K562 (cell line): Measurements from ENCODE around the gene AK2. TPM values are rescaled to one million over a fixed set of nuclear protein-coding genes. Genes with fewer than 3 reads are reported as not detected.

Experiments used
- CHCHD3 ChIP-seq: fragments of 250-450 bp; sonication (Bioruptor Pico); IDR thresholded peaks from 2 replicates; pipeline ENCODE4 v2.1.2; 2022; ENCODE audit warnings: mild to moderate bottlenecking
- CHD7 ChIP-seq: fragments of 200-600 bp; sonication (generic); IDR thresholded peaks from one replicate; pipeline ENCODE4 v1.6.1; 2012; ENCODE audit warnings: mild to moderate bottlenecking, low read depth, low read length, inconsistent platforms
- CTCFL ChIP-seq: IDR thresholded peaks from 2 replicates; pipeline ENCODE4 v1.6.1; 2011; ENCODE audit warnings: borderline replicate concordance, low read depth, mild to moderate bottlenecking, moderate library complexity, low read length; ENCODE audit not compliant: insufficient read depth, poor library complexity, severe bottlenecking
- HES1 ChIP-seq: fragments of 450-650 bp; IDR thresholded peaks from 2 replicates; pipeline ENCODE4 v1.6.1; 2016; ENCODE audit warnings: low read depth, mild to moderate bottlenecking, moderate library complexity
- HMG20A ChIP-seq: fragments of 450-650 bp; formaldehyde crosslinking; conservative IDR thresholded peaks from 2 replicates; pipeline ENCODE4 v1.4.0; 2020; ENCODE audit warnings: mild to moderate bottlenecking, mixed read lengths
- ILK ChIP-seq: fragments of 450-650 bp; IDR thresholded peaks from 2 replicates; pipeline ENCODE4 v1.6.1; 2016; ENCODE audit warnings: missing genetic modification characterization, low read depth, mild to moderate bottlenecking, missing compliant biosample characterization, moderate library complexity, borderline replicate concordance
- KAT7 ChIP-seq: sonication (generic); formaldehyde crosslinking; IDR thresholded peaks from 2 replicates; pipeline ENCODE4 v1.8.0; 2022; ENCODE audit warnings: missing genetic modification reagents, mild to moderate bottlenecking, borderline replicate concordance
- RAD51 ChIP-seq: fragments of 450-650 bp; IDR thresholded peaks from 2 replicates; pipeline ENCODE4 v1.7.1; 2016; ENCODE audit warnings: low read depth, mild to moderate bottlenecking, borderline replicate concordance
- ZNF740 ChIP-seq, 3 experiments: fragments of 200-800 bp in 1 of 3; sonication (Bioruptor generic) in 1 of 3; sonication (generic) in 1 of 3; formaldehyde crosslinking in 1 of 3; IDR thresholded peaks; 2 replicates each; pipeline versions ENCODE4 v1.6.1 to v1.8.0; 2016 to 2022; ENCODE audit warnings: mild to moderate bottlenecking in 2 of 3, missing compliant biosample characterization in 2 of 3, missing genetic modification characterization in 2 of 3, missing genetic modification reagents in 1 of 3
- polyA plus RNA-seq, 8 experiments: library from polyadenylated mRNA; depleted of rRNA in 4 of 8; stranded (reverse) in 5 of 8; unstranded in 3 of 8; fragments of >200 nt; fragmentation: Nextera tagmentation in 2 of 8; fragmentation: Illumina TruSeq in 1 of 8; extraction: Ambion mirVana in 2 of 8; extraction: Trizol in 1 of 8; gene quantifications; 2 replicates each; pipeline versions ENCODE4 v1.2.1 to v1.2.3, GENCODE V29; 2011 to 2014; ENCODE audit warnings: inconsistent platforms in 1 of 8, missing spikeins in 1 of 8
- total RNA-seq, 7 experiments: library from RNA; depleted of rRNA in 6 of 7; stranded (reverse); fragments of >200 nt in 6 of 7; fragmentation: Illumina TruSeq in 2 of 7; extraction: Trizol in 2 of 7; gene quantifications; 2 replicates each; pipeline versions ENCODE4 v1.2.1 to v1.2.3, GENCODE V29; 2011 to 2021; ENCODE audit warnings: low replicate concordance in 1 of 7

AK2 gene
- total and polyA plus RNA-seq, 9 of the 15 experiments (the other 6 are each of a cell fraction or from before 2014, with no cell fraction given) = 105 to 1,050 (median 509) TPM

- TF ChIP-seq CHD7 (no peak), HES1 (peak; percentile 50; the same call in 1 of the 2 replicates), ZNF740 (CRISPR knock-in tag; IDR thresholded peaks at IDR 0.05) (no peak; the same call in none of the 2 replicates), ZNF740 (tag; IDR thresholded peaks at IDR 0.05) (no peak), ILK (tag) (no peak), CTCFL (no peak), RAD51 (no peak), HMG20A (CRISPR knock-in tag) (no peak), KAT7 (CRISPR knock-in tag) (no peak), CHCHD3 (CRISPR knock-in tag) (no peak)
Measured at GRCh38 chr1:33036526-33037503, at the start of gene AK2 (continued).
